Keratinocyte (primary cell): ENCODE results near the gene SNAI3. TPM values are rescaled to one million over a fixed set of nuclear protein-coding genes. Genes with fewer than 3 reads are reported as not detected.

Experiments
- DNase-seq: peaks from one replicate; pipeline ENCODE4 v3.0.0-alpha.2; 2011; ENCODE audit warnings: low read depth, missing footprints, low spot score
- FAIRE-seq: peaks from 2 replicates; lab custom pipeline; 2011; peaks lifted over from hg19 to GRCh38; lab: Jason Lieb, UNC
- H2AFZ ChIP-seq: 2 replicates; pipeline ENCODE4 v1.6.0; 2012; ENCODE audit warnings: low read length, control low read depth, inconsistent platforms; ENCODE audit not compliant: control insufficient read depth
- H3K27ac ChIP-seq: 2 replicates; pipeline ENCODE4 v1.5.1; 2011; ENCODE audit warnings: low read length; ENCODE audit not compliant: control insufficient read depth, insufficient read depth
- H3K27me3 ChIP-seq: 3 replicates; pipeline ENCODE4 v1.6.0; 2011; ENCODE audit warnings: low read length; ENCODE audit not compliant: control insufficient read depth, insufficient read depth; ENCODE audit errors: extremely low read depth
- H3K36me3 ChIP-seq, 2 experiments: 2 replicates in 1 of 2; 3 replicates in 1 of 2; pipeline ENCODE4 v1.5.1; 2011; ENCODE audit warnings: low read length in 2 of 2, mild to moderate bottlenecking in 1 of 2; ENCODE audit not compliant: control insufficient read depth in 2 of 2, insufficient read depth in 2 of 2; ENCODE audit errors: extremely low read depth in 1 of 2
- H3K4me1 ChIP-seq: 3 replicates; pipeline ENCODE4 v1.5.1; 2011; ENCODE audit warnings: low read length; ENCODE audit not compliant: control insufficient read depth, insufficient read depth; ENCODE audit errors: extremely low read depth
- H3K4me2 ChIP-seq: 3 replicates; pipeline ENCODE4 v1.6.0; 2011; ENCODE audit warnings: low read depth, low read length; ENCODE audit not compliant: control insufficient read depth, insufficient read depth; ENCODE audit errors: extremely low read depth
- H3K4me3 ChIP-seq, 3 experiments: fragments of 200-600 bp in 1 of 3; sonication (generic) in 1 of 3; 2 replicates in 2 of 3; 3 replicates in 1 of 3; pipeline ENCODE4 v1.5.1; 2011 to 2016; ENCODE audit warnings: low read length in 3 of 3, mild to moderate bottlenecking in 3 of 3, control low read depth in 2 of 3, inconsistent platforms in 1 of 3, low read depth in 1 of 3, mixed read lengths in 1 of 3, mixed run types in 1 of 3, moderate library complexity in 1 of 3; ENCODE audit not compliant: control insufficient read depth in 2 of 3, insufficient read depth in 2 of 3; ENCODE audit errors: extremely low read depth in 1 of 3
- H3K79me2 ChIP-seq: 2 replicates; pipeline ENCODE4 v1.6.0; 2012; ENCODE audit warnings: low read length; ENCODE audit not compliant: control insufficient read depth, insufficient read depth
- H3K9ac ChIP-seq: 3 replicates; pipeline ENCODE4 v1.6.0; 2011; ENCODE audit warnings: low read length; ENCODE audit not compliant: control insufficient read depth, insufficient read depth; ENCODE audit errors: extremely low read depth
- H3K9me1 ChIP-seq: 3 replicates; pipeline ENCODE4 v1.6.0; 2011; ENCODE audit warnings: low read length; ENCODE audit not compliant: control insufficient read depth, insufficient read depth; ENCODE audit errors: extremely low read depth
- H3K9me3 ChIP-seq: 2 replicates; pipeline ENCODE4 v1.5.1; 2012; ENCODE audit warnings: low read depth, low read length; ENCODE audit not compliant: control insufficient read depth
- H4K20me1 ChIP-seq: 3 replicates; pipeline ENCODE4 v1.6.0; 2011; ENCODE audit warnings: low read length; ENCODE audit not compliant: control insufficient read depth, insufficient read depth; ENCODE audit errors: extremely low read depth
- EZH2 ChIP-seq: IDR thresholded peaks from one replicate; pipeline ENCODE4 v1.6.1; 2012; ENCODE audit warnings: inconsistent platforms, mild to moderate bottlenecking, low read length, moderate library complexity
- dilution Hi-C: fragments of 300-500 bp; cut with MboI; formaldehyde crosslinking; loops from one replicate; pipeline ENCODE4 v1.7.0; 2020; ENCODE audit warnings: low sequenced_read_pairs; ENCODE audit not compliant: extremely low pct_ligation_motif_present
- polyA plus RNA-seq, 5 experiments: library from polyadenylated mRNA; depleted of rRNA in 3 of 5; stranded (reverse) in 3 of 5; stranded (forward) in 1 of 5; unstranded in 1 of 5; fragments of >200 nt; gene quantifications; 1 replicate in 1 of 5; 2 replicates in 3 of 5; 3 replicates in 1 of 5; pipeline versions ENCODE4 v1.2.1 to v1.2.3, GENCODE V29; 2011 to 2012; ENCODE audit warnings: missing spikeins in 2 of 5, low read depth in 1 of 5, low replicate concordance in 1 of 5
- TF ChIP-seq, protein P1 (sequence below), 3 experiments: IDR thresholded peaks in 1 of 3; conservative IDR thresholded peaks in 1 of 3; optimal IDR thresholded peaks in 1 of 3; 2 replicates in 2 of 3; 3 replicates in 1 of 3; pipeline versions ENCODE3 to v1.5.1; 2011; ENCODE audit warnings: low read length in 3 of 3, mild to moderate bottlenecking in 3 of 3, moderate library complexity in 2 of 3, control low read depth in 1 of 3, inconsistent platforms in 1 of 3; ENCODE audit not compliant: insufficient read depth in 2 of 3; ENCODE audit errors: extremely low read depth in 1 of 3

Gene SNAI3
- polyA plus RNA-seq, 1 donor (not counting 4 experiments of a cell fraction or from before 2014, with no cell fraction given) = not detected

DNA sequence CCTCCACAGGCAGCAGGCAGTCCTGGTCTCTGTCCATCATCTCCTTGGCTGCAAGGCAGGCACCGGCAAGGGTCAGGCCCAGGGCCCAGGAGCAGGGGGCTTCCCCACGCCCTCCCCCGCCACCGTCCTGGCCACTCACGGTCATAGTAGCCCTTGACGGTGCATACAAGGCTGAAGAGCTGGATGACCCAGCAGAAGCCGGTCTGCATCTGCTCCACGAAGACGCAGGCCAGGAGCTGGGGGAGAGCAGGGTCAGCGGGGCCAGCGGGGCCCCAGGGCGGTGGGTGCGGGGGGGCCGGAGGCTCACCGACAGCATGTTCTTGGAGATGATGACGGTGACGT lies 40.1 kb upstream of the SNAI3 start:
- Histone ChIP-seq H3K9ac (no peak overlapping the region), H3K4me2 (no peak overlapping the region), H3K27ac (no peak overlapping the region), H3K4me1 (no peaks in the 10 kb centered on the region), H3K79me2 (no peaks in the 10 kb centered on the region), H3K4me3 (no peak overlapping the region), H4K20me1 (no peaks in the 10 kb centered on the region), H3K9me1 (no peaks in the 10 kb centered on the region), H3K36me3 (peaks cover 33 to 55% of the 10 kb centered on the region in 2 experiments), H3K9me3 (no peaks in the 10 kb centered on the region), H2AFZ (no peak overlapping the region), H3K27me3 (no peaks in the 10 kb centered on the region)
- no peak for DNase-seq
- dilution Hi-C loops = no loop called here
- TF ChIP-seq, protein P1, sequence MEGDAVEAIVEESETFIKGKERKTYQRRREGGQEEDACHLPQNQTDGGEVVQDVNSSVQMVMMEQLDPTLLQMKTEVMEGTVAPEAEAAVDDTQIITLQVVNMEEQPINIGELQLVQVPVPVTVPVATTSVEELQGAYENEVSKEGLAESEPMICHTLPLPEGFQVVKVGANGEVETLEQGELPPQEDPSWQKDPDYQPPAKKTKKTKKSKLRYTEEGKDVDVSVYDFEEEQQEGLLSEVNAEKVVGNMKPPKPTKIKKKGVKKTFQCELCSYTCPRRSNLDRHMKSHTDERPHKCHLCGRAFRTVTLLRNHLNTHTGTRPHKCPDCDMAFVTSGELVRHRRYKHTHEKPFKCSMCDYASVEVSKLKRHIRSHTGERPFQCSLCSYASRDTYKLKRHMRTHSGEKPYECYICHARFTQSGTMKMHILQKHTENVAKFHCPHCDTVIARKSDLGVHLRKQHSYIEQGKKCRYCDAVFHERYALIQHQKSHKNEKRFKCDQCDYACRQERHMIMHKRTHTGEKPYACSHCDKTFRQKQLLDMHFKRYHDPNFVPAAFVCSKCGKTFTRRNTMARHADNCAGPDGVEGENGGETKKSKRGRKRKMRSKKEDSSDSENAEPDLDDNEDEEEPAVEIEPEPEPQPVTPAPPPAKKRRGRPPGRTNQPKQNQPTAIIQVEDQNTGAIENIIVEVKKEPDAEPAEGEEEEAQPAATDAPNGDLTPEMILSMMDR (optimal IDR thresholded peaks at IDR 0.05 in 1 of 3, IDR thresholded peaks at IDR 0.05 in 1 of 3, conservative IDR thresholded peaks at IDR 0.05 in 1 of 3; ENCODE audit: extremely low read depth in 1 of 3, insufficient read depth in 2 of 3, low read length in 3 of 3) = no peak
- TF ChIP-seq EZH2 = no peak
- no peak for FAIRE-seq

DNA sequence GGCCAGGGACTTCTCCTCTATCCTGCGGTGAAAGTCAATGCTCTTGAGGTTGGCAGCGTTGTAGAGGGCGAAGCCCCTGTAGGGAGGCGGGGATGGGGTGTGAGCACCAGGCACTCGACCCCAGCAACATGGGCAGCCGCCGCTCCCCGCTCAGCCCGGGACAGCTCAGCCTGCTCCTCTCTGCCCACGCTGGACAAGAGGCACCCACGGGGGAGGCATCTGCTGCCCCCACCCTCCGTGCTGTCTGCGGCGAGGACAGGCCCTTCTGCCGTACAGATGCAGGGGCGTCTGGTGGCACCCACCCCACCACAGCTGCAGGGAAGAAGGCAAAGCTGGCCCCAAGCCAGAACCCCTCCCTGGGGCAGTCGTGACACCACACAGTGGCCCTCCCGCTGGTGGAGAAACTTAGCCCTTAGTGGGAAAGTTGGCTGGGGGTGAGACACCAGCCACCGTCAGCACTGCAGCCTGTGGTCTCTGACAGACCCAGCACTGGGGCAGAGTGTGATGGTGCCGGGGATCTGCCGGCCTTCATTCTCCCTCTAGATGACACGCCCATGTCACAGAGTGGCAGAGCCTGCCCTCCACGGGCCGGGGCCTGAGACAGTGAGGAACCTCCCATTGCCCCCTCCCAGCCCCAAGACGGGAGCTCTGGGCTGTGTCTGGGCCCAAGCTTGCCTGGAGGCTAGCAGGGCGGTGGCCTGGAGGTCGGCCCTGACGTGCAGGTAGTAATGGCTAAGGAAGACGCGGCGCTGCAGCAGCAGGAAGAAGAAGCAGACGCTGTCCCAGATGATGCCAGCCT lies 39.5 kb upstream of the SNAI3 start:
- no peaks in the 10 kb centered on the region for H3K79me2 ChIP-seq
- H3K36me3 ChIP-seq = peaks cover 31 to 56% of the 10 kb centered on the region in 2 experiments
- H3K9me3 ChIP-seq = no peaks in the 10 kb centered on the region
- TF ChIP-seq EZH2 = no peak
- TF ChIP-seq, protein P1 (optimal IDR thresholded peaks at IDR 0.05 in 1 of 3, IDR thresholded peaks at IDR 0.05 in 1 of 3, conservative IDR thresholded peaks at IDR 0.05 in 1 of 3; ENCODE audit: extremely low read depth in 1 of 3, insufficient read depth in 2 of 3, low read length in 3 of 3) = no peak
- H3K9me1 ChIP-seq = no peaks in the 10 kb centered on the region
- H3K4me2 ChIP-seq = no peak overlapping the region
- H3K27me3 ChIP-seq = no peaks in the 10 kb centered on the region
- no peak overlapping the region for H3K27ac ChIP-seq
- no peak overlapping the region for H3K4me3 ChIP-seq
- no peak overlapping the region for H3K9ac ChIP-seq
- FAIRE-seq (no peak), DNase-seq (no peak)
- H4K20me1 ChIP-seq = no peaks in the 10 kb centered on the region
- dilution Hi-C loops = no loop called here
- no peak overlapping the region for H2AFZ ChIP-seq
- no peaks in the 10 kb centered on the region for H3K4me1 ChIP-seq
